PC-3 (cell line): ENCODE data around the gene JMJD4. TPM values are rescaled to one million over a fixed set of nuclear protein-coding genes. Genes with fewer than 3 reads are reported as not detected.

Source experiments
- ATAC-seq: fragments of 200-7000 bp; cut with Tn5 transposase; 2 replicates; pipeline ENCODE4 v1.9.1; 2020; ENCODE audit warnings: mild to moderate bottlenecking, moderate library complexity
- BruUV-seq: library from RNA; stranded (reverse); fragments of 400-500 nt; replicated peaks from 2 replicates; lab custom pipeline; 2021; lab: Mats Ljungman, UMichigan
- CTCF ChIA-PET: fragments of 300-600 bp; sonication (Branson Sonifier 250); formaldehyde crosslinking; loops from one replicate; lab custom pipeline; 2022; ENCODE audit warnings: antibody characterized with exemption; lab: Charles Lee
- POLR2A ChIA-PET: fragments of 300-600 bp; sonication (Branson Sonifier 250); formaldehyde crosslinking; loops from one replicate; lab custom pipeline; 2022; ENCODE audit warnings: antibody characterized with exemption; ENCODE audit not compliant: unreplicated experiment; lab: Charles Lee
- DNase-seq: peaks from one replicate; pipeline ENCODE4 v3.0.0-alpha.2; 2015
- H2AFZ ChIP-seq: fragments of 300-600 bp; sonication (generic); 2 replicates; pipeline ENCODE4 v1.6.0; 2016; ENCODE audit warnings: antibody characterized with exemption, low read length
- H3F3A ChIP-seq: fragments of 300-600 bp; sonication (generic); one replicate; pipeline ENCODE4 v1.6.0; 2017; ENCODE audit warnings: antibody characterized with exemption, low read length, control low read depth, mild to moderate bottlenecking; ENCODE audit not compliant: unreplicated experiment
- H3K27ac ChIP-seq: fragments of 300-600 bp; sonication (generic); 2 replicates; pipeline ENCODE4 v1.5.1; 2016; ENCODE audit warnings: mild to moderate bottlenecking, low read length
- H3K27me3 ChIP-seq: fragments of 300-600 bp; sonication (generic); 2 replicates; pipeline ENCODE4 v1.6.1; 2016; ENCODE audit warnings: low read length, mixed read lengths
- H3K36me3 ChIP-seq: fragments of 300-600 bp; sonication (generic); 2 replicates; pipeline ENCODE4 v1.6.1; 2016; ENCODE audit warnings: low read depth, mixed run types, low read length, mixed read lengths
- H3K4me1 ChIP-seq: fragments of 300-600 bp; sonication (generic); 2 replicates; pipeline ENCODE4 v1.5.1; 2016; ENCODE audit warnings: low read length; ENCODE audit not compliant: insufficient read depth
- H3K4me2 ChIP-seq: fragments of 300-600 bp; sonication (generic); 2 replicates; pipeline ENCODE4 v1.6.0; 2016; ENCODE audit warnings: low read length
- H3K4me3 ChIP-seq: fragments of 300-600 bp; sonication (generic); 2 replicates; pipeline ENCODE4 v1.5.1; 2016; ENCODE audit warnings: mild to moderate bottlenecking, low read length, mixed read lengths
- H3K79me2 ChIP-seq: fragments of 300-600 bp; sonication (generic); 2 replicates; pipeline ENCODE4 v1.6.1; 2017; ENCODE audit warnings: low read length, mixed read lengths
- H3K9ac ChIP-seq: fragments of 300-600 bp; sonication (generic); 2 replicates; pipeline ENCODE4 v1.6.0; 2016; ENCODE audit warnings: mild to moderate bottlenecking, low read length
- H3K9me2 ChIP-seq: fragments of 300-600 bp; sonication (generic); replicated peaks from 2 replicates; pipeline ENCODE4 v1.6.1; 2016; ENCODE audit warnings: mixed run types, low read length, mixed read lengths
- H3K9me3 ChIP-seq: fragments of 300-600 bp; sonication (generic); 2 replicates; pipeline ENCODE4 v1.6.1; 2016; ENCODE audit warnings: low read length, mixed read lengths
- H4K20me1 ChIP-seq: fragments of 300-600 bp; sonication (generic); 2 replicates; pipeline ENCODE4 v1.6.1; 2016; ENCODE audit warnings: low read length, mixed read lengths
- CTCF ChIP-seq: fragments of 300-600 bp; sonication (generic); conservative IDR thresholded peaks from 2 replicates; pipeline ENCODE4 v1.5.1; 2017; ENCODE audit warnings: antibody characterized with exemption, low read depth, mild to moderate bottlenecking, low read length
- EZH2 ChIP-seq: fragments of 300-600 bp; sonication (generic); IDR thresholded peaks from one replicate; pipeline ENCODE4 v1.6.1; 2017; ENCODE audit warnings: antibody characterized with exemption, mild to moderate bottlenecking, low read length; ENCODE audit not compliant: unreplicated experiment
- EZH2phosphoT487 ChIP-seq: fragments of 300-600 bp; sonication (generic); IDR thresholded peaks from 2 replicates; pipeline ENCODE4 v1.6.1; 2018; ENCODE audit warnings: mild to moderate bottlenecking, antibody characterized with exemption, low read length, borderline replicate concordance
- intact Hi-C: fragments of 100-400 bp; cut with micrococcal nuclease; formaldehyde crosslinking; loops from 2 replicates; pipeline ENCODE4 v1.9.0; 2023
- total RNA-seq: library from RNA; depleted of rRNA; stranded (reverse); fragments of >200 nt; gene quantifications from 2 replicates; pipeline ENCODE4 v1.2.3, GENCODE V29; 2014

Gene JMJD4
- total RNA-seq, 1 experiment from 2014 or later = 80.5 TPM

GRCh38 chr1:227768125-227768439, 33.0 kb upstream of the JMJD4 start:
- Histone ChIP-seq H3K79me2 (peaks cover 29% of the 10 kb centered on the region), H3K4me3 (no peak overlapping the region), H3K9ac (no peak overlapping the region), H3K36me3 (peaks cover 41% of the 10 kb centered on the region), H3K27ac (no peak overlapping the region), H3F3A (no peaks in the 10 kb centered on the region), H3K9me2 (no peaks in the 10 kb centered on the region), H3K27me3 (no peaks in the 10 kb centered on the region), H2AFZ (no peak overlapping the region), H3K9me3 (no peaks in the 10 kb centered on the region), H3K4me2 (no peak overlapping the region), H3K4me1 (peaks cover 40% of the 10 kb centered on the region), H4K20me1 (peaks cover 31% of the 10 kb centered on the region)
- CTCF ChIA-PET = no interaction called here
- ATAC-seq (no peak), DNase-seq (no peak)
- no TSS peak for BruUV-seq
- intact Hi-C loops = loop anchor here (10.0 kb wide), 1 partner anchor 317 kb away; the partner anchor contains the start of gene ARF1
- no peak for TF ChIP-seq CTCF
- TF ChIP-seq EZH2 = no peak
- TF ChIP-seq EZH2phosphoT487 = no peak
- POLR2A ChIA-PET = no interaction called here

- intact Hi-C loops = loop anchor here (10.0 kb wide), 1 partner anchor 317 kb away; the partner anchor contains the start of gene ARF1
- POLR2A ChIA-PET = no interaction called here
- Histone ChIP-seq H3K4me3 (no peak overlapping the region), H3K9ac (no peak overlapping the region), H3K27me3 (no peaks in the 10 kb centered on the region), H4K20me1 (peaks cover 31% of the 10 kb centered on the region), H3K27ac (no peak overlapping the region), H2AFZ (no peak overlapping the region), H3F3A (no peaks in the 10 kb centered on the region), H3K36me3 (peaks cover 41% of the 10 kb centered on the region), H3K9me3 (no peaks in the 10 kb centered on the region), H3K4me2 (no peak overlapping the region), H3K4me1 (peaks cover 45% of the 10 kb centered on the region), H3K79me2 (peaks cover 31% of the 10 kb centered on the region), H3K9me2 (no peaks in the 10 kb centered on the region)
- DNase-seq (no peak), ATAC-seq (no peak)
- TF ChIP-seq EZH2 = no peak
- TF ChIP-seq EZH2phosphoT487 = no peak
- no peak for TF ChIP-seq CTCF
- BruUV-seq = no TSS peak
- CTCF ChIA-PET = no interaction called here
Observed at GRCh38 chr1:227767401-227768124, 32.5 kb upstream of the JMJD4 start.
